Peyer's patch (tissue), 4 donors: Measurements from ENCODE around the gene MGAT3.

Source experiments
- POLR2A ChIP-seq, 2 donors: fragments of 450-650 bp; IDR thresholded peaks; one replicate each; pipeline ENCODE4 v1.5.1; 2017; ENCODE audit warnings: antibody characterized with exemption in 2 of 2, mild to moderate bottlenecking in 2 of 2, moderate library complexity in 2 of 2
- TF ChIP-seq, protein P1 (sequence below), 6 experiments: fragments of 450-650 bp in 4 of 6; fragments of 200-600 bp in 2 of 6; sonication (generic) in 1 of 6; IDR thresholded peaks; one replicate each; pipeline ENCODE4 v1.5.1; 2017 to 2019; ENCODE audit warnings: antibody characterized with exemption in 6 of 6, mild to moderate bottlenecking in 3 of 6, moderate library complexity in 1 of 6

DNA sequence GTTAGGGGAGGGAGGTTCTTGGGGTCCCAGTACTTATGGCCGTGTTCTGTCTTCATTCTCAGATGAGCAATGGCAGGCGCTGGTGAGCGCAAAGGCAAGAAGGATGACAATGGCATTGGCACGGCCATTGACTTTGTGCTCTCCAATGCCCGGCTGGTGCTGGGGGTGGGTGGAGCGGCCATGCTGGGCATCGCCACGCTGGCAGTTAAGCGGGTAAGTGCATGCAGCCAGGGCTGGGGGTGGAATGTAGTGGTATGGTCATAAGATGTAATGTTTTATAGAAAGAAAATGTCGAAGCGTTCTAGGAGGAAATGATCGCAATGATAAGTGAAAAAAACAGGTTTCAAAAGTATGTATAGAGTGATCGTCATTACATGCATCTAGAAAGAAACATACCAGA lies 54.4 kb downstream of the MGAT3 start:
- TF ChIP-seq, protein P1, sequence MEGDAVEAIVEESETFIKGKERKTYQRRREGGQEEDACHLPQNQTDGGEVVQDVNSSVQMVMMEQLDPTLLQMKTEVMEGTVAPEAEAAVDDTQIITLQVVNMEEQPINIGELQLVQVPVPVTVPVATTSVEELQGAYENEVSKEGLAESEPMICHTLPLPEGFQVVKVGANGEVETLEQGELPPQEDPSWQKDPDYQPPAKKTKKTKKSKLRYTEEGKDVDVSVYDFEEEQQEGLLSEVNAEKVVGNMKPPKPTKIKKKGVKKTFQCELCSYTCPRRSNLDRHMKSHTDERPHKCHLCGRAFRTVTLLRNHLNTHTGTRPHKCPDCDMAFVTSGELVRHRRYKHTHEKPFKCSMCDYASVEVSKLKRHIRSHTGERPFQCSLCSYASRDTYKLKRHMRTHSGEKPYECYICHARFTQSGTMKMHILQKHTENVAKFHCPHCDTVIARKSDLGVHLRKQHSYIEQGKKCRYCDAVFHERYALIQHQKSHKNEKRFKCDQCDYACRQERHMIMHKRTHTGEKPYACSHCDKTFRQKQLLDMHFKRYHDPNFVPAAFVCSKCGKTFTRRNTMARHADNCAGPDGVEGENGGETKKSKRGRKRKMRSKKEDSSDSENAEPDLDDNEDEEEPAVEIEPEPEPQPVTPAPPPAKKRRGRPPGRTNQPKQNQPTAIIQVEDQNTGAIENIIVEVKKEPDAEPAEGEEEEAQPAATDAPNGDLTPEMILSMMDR (IDR thresholded peaks at IDR 0.05) = no peak
- TF ChIP-seq POLR2A (IDR thresholded peaks at IDR 0.05) = no peak
